ENCODE measurements around the gene POLE3. TPM values are rescaled to one million over a fixed set of nuclear protein-coding genes. Genes with fewer than 3 reads are reported as not detected.
"Not testable (repeated sequence)": the region's sequence is repeated elsewhere in the genome, so short reads cannot be mapped to it uniquely, and the experiment has no call there.

POLE3 gene
- total RNA-seq, 5 donors from 2014 or later (not counting 1 experiment from before 2014, with no cell fraction given): 47.2 to 59.1 (median 50.6) TPM

- no peaks in the 10 kb centered on the region for H3K9me3 Mint-ChIP-seq
- H3K27ac ChIP-seq (ENCODE audit: low read length): no peak overlapping the region
- peaks cover 43% of the 10 kb centered on the region for H3K36me3 Mint-ChIP-seq
- 96% methylated on average over 4 of the region's 4 CpGs for whole genome bisulfite sequencing (ENCODE audit: insufficient coverage)
- no peak overlapping the region for H3K27ac Mint-ChIP-seq
- H3K36me3 ChIP-seq (ENCODE audit: control insufficient read depth in 2 of 2, extremely low read depth in 1 of 2, insufficient read depth in 1 of 2, low read length in 1 of 2): peaks cover 25 to 46% of the 10 kb centered on the region in 2 donors
- H3K4me1 Mint-ChIP-seq: no peaks in the 10 kb centered on the region
- H3K27me3 ChIP-seq (replicated peaks in 1 of 2; ENCODE audit: control insufficient read depth in 2 of 2, extremely low read depth in 1 of 2, insufficient read depth in 2 of 2, low read length in 1 of 2): no peaks in the 10 kb centered on the region
- ChIA-PET CTCF (no interaction called here), POLR2A (no interaction called here)
- ATAC-seq (replicated peaks in 1 of 4) (no peak), DNase-seq (no peak)
- H3K27me3 Mint-ChIP-seq: no peaks in the 10 kb centered on the region
- H3K4me3 Mint-ChIP-seq: no peak overlapping the region
- H3K9me3 ChIP-seq: no peaks in the 10 kb centered on the region
- no peak overlapping the region for H3K4me3 ChIP-seq (ENCODE audit: control insufficient read depth in 1 of 2, extremely low read depth in 1 of 2, low read length in 1 of 2)
- no peaks in the 10 kb centered on the region for H3K4me1 ChIP-seq (ENCODE audit: control insufficient read depth in 1 of 2, extremely low read depth in 1 of 2, insufficient read depth in 2 of 2, low read length in 2 of 2)
Observed at GRCh38 chr9:113386571-113387393, 23.7 kb downstream of the POLE3 start.

- DNase-seq (no peak), ATAC-seq (replicated peaks in 1 of 4) (no peak)
- no peak overlapping the region for H3K27ac ChIP-seq (ENCODE audit: low read length)
- H3K4me1 Mint-ChIP-seq: peaks cover 0 to 4% (median 0%) of the 10 kb centered on the region in 3 donors
- H3K4me3 Mint-ChIP-seq: no peak overlapping the region
- ChIA-PET CTCF (no interaction called here), POLR2A (interaction anchor here in 1 of 2 donors (0.6 kb wide), 1 partner anchor 76 kb away, joined by 3 read pairs; no protein-coding TSS in a partner anchor)
- H3K36me3 Mint-ChIP-seq: peaks cover 9% of the 10 kb centered on the region
- no peak overlapping the region for H3K27ac Mint-ChIP-seq
- H3K27me3 ChIP-seq (replicated peaks in 1 of 2; ENCODE audit: control insufficient read depth in 2 of 2, extremely low read depth in 1 of 2, insufficient read depth in 2 of 2, low read length in 1 of 2): no peaks in the 10 kb centered on the region
- no peaks in the 10 kb centered on the region for H3K27me3 Mint-ChIP-seq
- H3K9me3 ChIP-seq: no peaks in the 10 kb centered on the region
- peaks cover 0 to 6% of the 10 kb centered on the region in 2 experiments for H3K4me1 ChIP-seq (ENCODE audit: control insufficient read depth in 1 of 2, extremely low read depth in 1 of 2, insufficient read depth in 2 of 2, low read length in 2 of 2)
- no peak overlapping the region for H3K4me3 ChIP-seq (ENCODE audit: control insufficient read depth in 1 of 2, extremely low read depth in 1 of 2, low read length in 1 of 2)
- WGBS (ENCODE audit: insufficient coverage): 94% methylated on average over 3 of the region's 8 CpGs
- peaks cover 2% of the 10 kb centered on the region in 2 donors for H3K36me3 ChIP-seq (ENCODE audit: control insufficient read depth in 2 of 2, extremely low read depth in 1 of 2, insufficient read depth in 1 of 2, low read length in 1 of 2)
- H3K9me3 Mint-ChIP-seq: no peaks in the 10 kb centered on the region
Observed at GRCh38 chr9:113381909-113382411, 28.5 kb downstream of the POLE3 start.

- H3K4me3 Mint-ChIP-seq, H3K36me3 Mint-ChIP-seq, POLR2A ChIA-PET: not testable (repeated sequence)
Observed at GRCh38 chr9:113381441-113381840, 29.0 kb downstream of the POLE3 start.

GRCh38 chr9:113380869-113381378 is 29.6 kb downstream of the POLE3 start:
- Histone ChIP-seq H3K4me3 (ENCODE audit: control insufficient read depth in 1 of 2, extremely low read depth in 1 of 2, low read length in 1 of 2) (no peak overlapping the region), H3K36me3 (ENCODE audit: control insufficient read depth in 2 of 2, extremely low read depth in 1 of 2, insufficient read depth in 1 of 2, low read length in 1 of 2) (no peaks in the 10 kb centered on the region), H3K27ac (ENCODE audit: low read length) (no peak overlapping the region), H3K9me3 (no peaks in the 10 kb centered on the region), H3K27me3 (replicated peaks in 1 of 2; ENCODE audit: control insufficient read depth in 2 of 2, extremely low read depth in 1 of 2, insufficient read depth in 2 of 2, low read length in 1 of 2) (no peaks in the 10 kb centered on the region), H3K4me1 (ENCODE audit: control insufficient read depth in 1 of 2, extremely low read depth in 1 of 2, insufficient read depth in 2 of 2, low read length in 2 of 2) (peaks cover 0 to 12% of the 10 kb centered on the region in 2 experiments)
- CTCF ChIA-PET: no interaction called here
- no peaks in the 10 kb centered on the region for H3K9me3 Mint-ChIP-seq
- WGBS (ENCODE audit: insufficient coverage): no CpG with 5 or more reads among the region's 1 CpG
- H3K27ac Mint-ChIP-seq: peak overlapping the region in 1 of 2 donors; percentile 73
- POLR2A ChIA-PET: no interaction called here
- DNase-seq: no peak
- peaks cover 0 to 4% (median 0%) of the 10 kb centered on the region in 3 donors for H3K4me1 Mint-ChIP-seq
- H3K36me3 Mint-ChIP-seq: peaks cover 5% of the 10 kb centered on the region
- no peaks in the 10 kb centered on the region for H3K27me3 Mint-ChIP-seq
- no peak for ATAC-seq (replicated peaks in 1 of 4)
- H3K4me3 Mint-ChIP-seq: no peak overlapping the region

More at GRCh38 chr9:113381441-113381840, 29.0 kb downstream of the POLE3 start:
- H3K9me3 ChIP-seq; H3K4me1 Mint-ChIP-seq; H3K27me3 Mint-ChIP-seq; H3K27ac Mint-ChIP-seq; CTCF ChIA-PET; H3K4me3 ChIP-seq (ENCODE audit: control insufficient read depth in 1 of 2, extremely low read depth in 1 of 2, low read length in 1 of 2); ATAC-seq (replicated peaks in 1 of 4); H3K36me3 ChIP-seq (ENCODE audit: control insufficient read depth in 2 of 2, extremely low read depth in 1 of 2, insufficient read depth in 1 of 2, low read length in 1 of 2); H3K27ac ChIP-seq (ENCODE audit: low read length); DNase-seq; H3K9me3 Mint-ChIP-seq; H3K27me3 ChIP-seq (replicated peaks in 1 of 2; ENCODE audit: control insufficient read depth in 2 of 2, extremely low read depth in 1 of 2, insufficient read depth in 2 of 2, low read length in 1 of 2); H3K4me1 ChIP-seq (ENCODE audit: control insufficient read depth in 1 of 2, extremely low read depth in 1 of 2, insufficient read depth in 2 of 2, low read length in 2 of 2): not testable (repeated sequence)
- WGBS (ENCODE audit: insufficient coverage): 100% methylated on average over 2 of the region's 7 CpGs

GRCh38 chr9:113379829-113380210 is 30.7 kb downstream of the POLE3 start:
- H3K4me1 ChIP-seq (ENCODE audit: control insufficient read depth in 1 of 2, extremely low read depth in 1 of 2, insufficient read depth in 2 of 2, low read length in 2 of 2): peaks cover 0 to 22% of the 10 kb centered on the region in 2 experiments
- H3K4me3 ChIP-seq (ENCODE audit: control insufficient read depth in 1 of 2, extremely low read depth in 1 of 2, low read length in 1 of 2); H3K27ac ChIP-seq (ENCODE audit: low read length); H3K4me3 Mint-ChIP-seq; ATAC-seq (replicated peaks in 1 of 4); H3K36me3 ChIP-seq (ENCODE audit: control insufficient read depth in 2 of 2, extremely low read depth in 1 of 2, insufficient read depth in 1 of 2, low read length in 1 of 2); POLR2A ChIA-PET; H3K27me3 ChIP-seq (replicated peaks in 1 of 2; ENCODE audit: control insufficient read depth in 2 of 2, extremely low read depth in 1 of 2, insufficient read depth in 2 of 2, low read length in 1 of 2); H3K27me3 Mint-ChIP-seq; DNase-seq; H3K9me3 Mint-ChIP-seq; H3K9me3 ChIP-seq; CTCF ChIA-PET; H3K36me3 Mint-ChIP-seq: not testable (repeated sequence)
- H3K27ac Mint-ChIP-seq: peak overlapping the region in 1 of 2 donors; percentile 17
- peaks cover 10 to 13% (median 10%) of the 10 kb centered on the region in 3 donors for H3K4me1 Mint-ChIP-seq
- WGBS (ENCODE audit: insufficient coverage): no CpG with 5 or more reads among the region's 2 CpGs

GRCh38 chr9:113379094-113379828 is 31.2 kb downstream of the POLE3 start:
- H3K27me3 Mint-ChIP-seq; ATAC-seq (replicated peaks in 1 of 4); CTCF ChIA-PET; POLR2A ChIA-PET; DNase-seq; H3K27me3 ChIP-seq (replicated peaks in 1 of 2; ENCODE audit: control insufficient read depth in 2 of 2, extremely low read depth in 1 of 2, insufficient read depth in 2 of 2, low read length in 1 of 2); H3K27ac ChIP-seq (ENCODE audit: low read length); H3K9me3 Mint-ChIP-seq; H3K4me3 ChIP-seq (ENCODE audit: control insufficient read depth in 1 of 2, extremely low read depth in 1 of 2, low read length in 1 of 2); H3K9me3 ChIP-seq; H3K36me3 Mint-ChIP-seq: not testable (repeated sequence)
- Histone ChIP-seq H3K36me3 (ENCODE audit: control insufficient read depth in 2 of 2, extremely low read depth in 1 of 2, insufficient read depth in 1 of 2, low read length in 1 of 2) (peaks cover 0 to 10% of the 10 kb centered on the region in 2 donors), H3K4me1 (ENCODE audit: control insufficient read depth in 1 of 2, extremely low read depth in 1 of 2, insufficient read depth in 2 of 2, low read length in 2 of 2) (peaks cover 0 to 22% of the 10 kb centered on the region in 2 experiments)
- peaks cover 11 to 16% (median 13%) of the 10 kb centered on the region in 3 donors for H3K4me1 Mint-ChIP-seq
- H3K4me3 Mint-ChIP-seq: peak overlapping the region in 1 of 3 donors; percentile 1
- H3K27ac Mint-ChIP-seq: peak overlapping the region; percentile 25 to 45
- whole genome bisulfite sequencing (ENCODE audit: insufficient coverage): 74% methylated on average over 11 of the region's 24 CpGs

All from T-cell (primary cell).